Stimulated activated CD4-positive, alpha-beta T cell treated with anti-CD3 and anti-CD28 coated beads, Interleukin-4, amount 100 ng/mL, for 24 hours (primary cell): Measurements from ENCODE around the gene GDF2.

Experiments
- DNase-seq: peaks from one replicate; pipeline ENCODE4 v3.0.0-alpha.2; 2020

The GDF2 gene

GRCh38 chr10:47314416-47314970, 7.8 kb upstream of the GDF2 start:
- no peak for DNase-seq

GRCh38 chr10:47315421-47315820, 6.8 kb upstream of the GDF2 start:
- no peak for DNase-seq

GRCh38 chr10:47316131-47316530, 6.1 kb upstream of the GDF2 start:
- no peak for DNase-seq

GRCh38 chr10:47317251-47317650, 5.0 kb upstream of the GDF2 start:
- DNase-seq = no peak

- DNase-seq = no peak
These were observed 3.5 kb upstream of the GDF2 start for GRCh38 chr10:47318706-47319105.

GRCh38 chr10:47319784-47320183, 2.5 kb upstream of the GDF2 start:
- no peak for DNase-seq

- DNase-seq = no peak
These were observed 1.4 kb upstream of the GDF2 start for GRCh38 chr10:47320812-47321211.

- DNase-seq = no peak
These were observed 596 bp upstream of the GDF2 start for GRCh38 chr10:47321521-47322195.

GRCh38 chr10:47323087-47323486, 833 bp downstream of the GDF2 start:
- DNase-seq = no peak

GRCh38 chr10:47323636-47324296, 1.5 kb downstream of the GDF2 start:
- no peak for DNase-seq

- DNase-seq = no peak
These were observed 3.3 kb downstream of the GDF2 start for GRCh38 chr10:47325303-47326291.

GRCh38 chr10:47326306-47326926, 4.2 kb downstream of the GDF2 start:
- DNase-seq = no peak

- DNase-seq = no peak
These were observed 4.7 kb downstream of the GDF2 start for GRCh38 chr10:47326927-47327330.

GRCh38 chr10:47329855-47330254, 7.6 kb downstream of the GDF2 start:
- DNase-seq = no peak

- no peak for DNase-seq
These were observed 8.1 kb downstream of the GDF2 start for GRCh38 chr10:47330366-47330765.

- no peak for DNase-seq
These were observed 8.6 kb downstream of the GDF2 start for GRCh38 chr10:47330804-47331203.

- DNase-seq = no peak
These were observed 9.2 kb downstream of the GDF2 start for GRCh38 chr10:47331491-47331890.

- DNase-seq = no peak
These were observed 9.7 kb downstream of the GDF2 start for GRCh38 chr10:47331954-47332353.

- no peak for DNase-seq
These were observed 10.1 kb downstream of the GDF2 start for GRCh38 chr10:47332371-47332770.

GRCh38 chr10:47332946-47333345, 10.7 kb downstream of the GDF2 start:
- no peak for DNase-seq

- DNase-seq = no peak
These were observed 11.3 kb downstream of the GDF2 start for GRCh38 chr10:47333532-47333931.

GRCh38 chr10:47334466-47335295, 12.4 kb downstream of the GDF2 start:
- no peak for DNase-seq
